T-helper 1 cell treated with Interleukin-12 subunit alpha and Interleukin-12 subunit beta and Interleukin-4 antibody, amounts not matched to agents 30 ng/mL and 1 ng/mL, for 36 hours (primary cell): ENCODE results near the gene DVL1. TPM values are rescaled to one million over a fixed set of nuclear protein-coding genes. Genes with fewer than 3 reads are reported as not detected.

Experiments
- intact Hi-C: fragments of 100-400 bp; cut with micrococcal nuclease; formaldehyde crosslinking; loops from one replicate; pipeline ENCODE4 v1.15.1; 2024
- total RNA-seq: library from RNA; stranded (reverse); gene quantifications from 2 replicates; pipeline ENCODE4 v1.2.3, GENCODE V29; 2022

The DVL1 gene
- total RNA-seq, 1 donor from 2014 or later = 43.8 TPM

GRCh38 chr1:1356796-1357401 lies 7.7 kb upstream of the DVL1 start:
- intact Hi-C loops = no loop called here

- intact Hi-C loops = no loop called here
Observed at GRCh38 chr1:1356166-1356795, 7.1 kb upstream of the DVL1 start.

DNA sequence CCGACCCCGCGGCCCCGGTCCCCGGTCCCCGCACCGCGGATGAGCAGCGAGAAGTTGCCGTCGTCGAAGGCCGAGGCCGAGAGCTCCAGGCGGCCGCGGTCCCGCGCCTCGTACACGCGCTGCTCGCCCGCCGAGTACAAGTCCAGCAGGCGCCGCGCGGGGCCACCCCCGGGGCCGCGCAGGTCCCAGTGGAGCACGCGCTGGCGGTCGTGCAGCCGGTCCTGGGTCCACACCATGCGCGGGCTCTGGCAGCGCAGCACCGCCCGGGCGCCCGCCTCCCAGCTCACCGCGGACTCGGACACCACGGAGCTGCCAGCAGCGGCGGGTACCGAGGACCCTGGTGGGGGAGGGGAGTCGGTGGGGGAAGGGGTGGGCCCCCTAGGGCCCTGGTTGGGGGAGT lies 6.2 kb upstream of the DVL1 start:
- intact Hi-C loops = no loop called here

DNA sequence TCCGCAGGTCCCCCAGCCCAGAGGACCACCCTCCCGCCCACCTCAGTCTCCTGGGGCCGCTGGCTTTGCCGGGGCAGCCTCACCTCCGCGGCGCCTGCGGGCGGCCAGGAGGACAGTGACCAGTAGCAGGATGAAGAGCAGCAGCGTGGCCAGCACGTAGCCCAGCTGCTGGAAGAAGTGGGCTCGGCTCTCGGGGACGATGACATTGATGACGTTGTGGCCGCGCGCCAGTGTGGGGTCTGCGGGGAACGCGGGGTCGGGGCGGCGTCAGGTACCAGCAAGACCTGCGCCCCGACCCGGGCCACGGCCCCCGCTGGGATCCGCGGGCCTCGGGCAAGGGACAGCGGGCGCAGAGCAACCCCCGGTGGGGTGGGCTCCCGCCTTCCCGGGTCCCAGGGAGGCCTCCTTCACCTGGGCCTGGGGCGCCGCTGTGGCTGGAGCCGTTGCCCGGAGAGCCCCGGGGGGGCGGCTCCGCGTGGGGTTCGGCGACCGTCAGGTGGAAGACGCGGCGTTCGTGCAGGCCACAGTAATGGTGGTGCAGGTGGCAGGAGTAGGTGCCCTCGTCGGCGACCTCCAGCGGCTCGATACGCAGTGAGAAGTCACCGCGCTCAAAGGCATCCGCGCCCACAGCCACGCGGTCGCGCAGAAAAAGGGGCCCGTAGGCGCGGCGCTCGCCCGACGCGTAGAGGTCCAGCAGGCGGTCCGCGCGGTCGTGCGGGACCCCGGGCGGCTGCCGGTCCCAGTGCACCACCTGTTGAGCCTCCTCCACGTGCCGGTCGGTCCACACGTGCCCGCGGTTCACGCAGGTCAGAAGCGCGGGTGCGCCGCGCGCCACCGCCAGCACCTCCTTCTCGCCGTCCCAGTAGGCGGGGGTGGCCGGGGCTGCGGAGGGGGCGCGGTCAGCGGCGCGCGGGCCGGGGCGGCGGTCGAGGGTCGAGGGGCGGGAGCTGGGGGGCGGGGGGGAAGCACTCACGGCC lies 5.3 kb upstream of the DVL1 start:
- intact Hi-C loops = no loop called here

- intact Hi-C loops = no loop called here
Observed at GRCh38 chr1:1353389-1354151, 4.4 kb upstream of the DVL1 start.

DNA sequence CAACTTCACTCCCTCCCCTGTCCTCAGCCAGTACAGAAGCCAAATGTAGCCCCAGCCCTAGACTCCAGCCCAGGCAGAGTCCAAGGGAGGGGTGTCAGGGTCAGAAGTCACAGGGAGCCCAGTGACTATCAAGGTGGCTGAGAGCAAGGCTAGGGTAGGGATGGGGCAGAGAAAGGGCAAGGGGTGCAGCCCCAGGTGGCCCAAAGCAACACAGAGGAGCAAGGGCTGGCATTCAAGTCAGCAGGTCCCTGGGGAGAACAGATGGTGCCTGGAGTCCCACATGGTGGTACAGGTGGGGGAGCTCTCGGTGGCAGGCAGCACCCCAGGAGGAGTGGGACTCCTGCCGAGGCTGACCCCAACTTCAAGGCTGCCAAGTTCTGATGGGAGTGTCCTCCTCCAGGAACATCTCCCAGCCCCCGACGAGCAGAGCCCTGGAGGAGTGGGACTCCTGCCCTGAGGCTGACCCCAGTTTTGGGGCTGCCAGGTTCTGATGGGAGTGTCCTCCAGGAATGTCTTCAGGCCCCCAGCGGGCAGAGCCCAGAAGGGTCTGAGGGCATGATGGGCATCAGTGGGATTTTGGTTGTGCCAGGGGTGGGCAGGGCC lies 3.7 kb upstream of the DVL1 start:
- intact Hi-C loops = no loop called here

DNA sequence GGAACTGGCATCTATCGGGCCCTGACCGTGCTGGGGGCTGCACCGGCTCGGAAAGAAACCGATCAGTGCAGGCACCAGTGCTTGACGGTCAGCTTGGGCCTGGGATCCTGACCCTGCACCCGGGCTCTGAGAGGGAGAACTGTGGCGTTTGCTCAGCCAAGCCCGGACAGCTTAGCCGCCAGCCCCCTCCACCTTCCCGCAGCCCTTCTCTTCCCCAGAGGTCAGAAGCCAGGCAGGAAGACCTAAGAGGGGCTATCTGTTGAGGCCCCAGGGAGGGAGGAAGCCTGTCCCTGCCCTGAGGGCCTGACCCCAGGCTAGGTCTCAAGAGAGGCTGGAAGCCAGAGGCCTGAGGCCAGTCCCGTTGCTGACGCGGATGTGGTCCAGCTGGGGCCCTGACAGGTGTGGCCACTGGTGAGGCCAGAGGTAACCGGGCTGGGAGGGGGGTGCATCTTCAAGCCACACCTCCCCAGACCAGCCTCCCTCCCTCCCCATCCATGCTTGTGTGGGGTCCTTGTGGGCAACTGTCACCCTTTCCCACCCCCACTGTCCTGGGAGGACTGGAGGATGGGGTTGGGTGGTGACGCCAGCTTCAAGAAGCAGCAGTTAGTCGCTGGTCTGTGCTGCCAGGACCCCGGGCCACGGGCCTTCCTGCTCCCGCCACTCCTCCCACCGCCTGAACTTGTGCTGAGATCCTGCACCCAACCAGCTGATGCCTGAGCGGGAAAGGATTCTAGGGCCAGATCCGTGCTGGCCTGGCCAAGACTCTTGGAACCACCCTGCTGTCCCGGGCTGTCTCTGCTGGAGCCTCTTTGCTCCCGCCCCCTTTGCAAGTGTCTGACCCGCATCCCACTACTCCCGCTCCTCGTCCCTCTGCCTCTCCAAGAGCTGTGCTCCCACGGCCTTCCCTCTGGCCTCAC lies 2.6 kb upstream of the DVL1 start:
- intact Hi-C loops = no loop called here

DNA sequence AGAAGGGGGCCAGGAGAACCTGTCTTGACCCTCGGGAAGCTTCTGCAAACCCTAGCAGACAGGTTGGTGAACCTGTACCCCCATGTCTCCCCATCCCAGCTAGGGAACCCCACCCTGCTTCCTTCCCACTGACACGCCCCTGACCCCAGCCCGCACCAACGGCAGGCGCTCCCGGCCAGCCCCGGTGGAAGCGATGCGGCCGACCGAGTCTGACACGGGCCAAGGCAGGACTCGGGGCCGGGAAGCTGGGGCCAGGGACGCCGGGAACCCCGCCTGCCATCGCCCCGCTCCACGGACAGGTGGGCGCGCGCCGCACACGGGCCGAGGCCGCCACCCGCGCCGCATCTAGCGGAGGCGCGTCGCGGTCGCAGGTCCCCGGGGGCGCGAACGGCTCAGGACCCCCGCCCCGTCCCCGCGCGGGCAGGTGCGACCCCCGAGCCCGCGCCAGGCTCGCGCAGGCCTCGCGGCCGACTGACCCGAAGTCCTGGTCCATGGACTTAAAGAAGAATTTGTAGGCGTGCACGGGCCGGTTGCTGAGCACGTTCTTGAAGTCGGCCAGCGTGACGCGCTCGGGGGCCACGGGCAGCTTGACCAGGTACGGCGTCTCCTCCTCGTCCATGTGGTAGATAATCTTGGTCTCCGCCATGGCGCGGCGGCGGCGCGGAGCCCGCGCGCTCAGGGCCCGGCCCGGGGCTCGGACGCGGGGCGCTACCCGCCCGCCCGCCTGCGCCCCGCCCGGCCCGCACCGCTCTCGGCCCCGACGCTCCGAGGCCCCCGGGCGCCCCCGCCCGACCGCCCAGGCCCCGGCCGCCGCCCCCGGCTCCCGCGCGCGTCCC lies 580 bp downstream of the DVL1 start:
- intact Hi-C loops = loop anchor here (1.0 to 2.0 kb wide), 4 partner anchors 24 to 335 kb away; partner anchors contain the start of genes AURKAIP1, CPTP, INTS11 and ISG15

GRCh38 chr1:1347663-1348419 lies 1.4 kb downstream of the DVL1 start:
- intact Hi-C loops = loop anchor here (2.0 kb wide), 1 partner anchor 23 kb away; the partner anchor contains the start of genes CPTP and INTS11

GRCh38 chr1:1347026-1347595 lies 2.1 kb downstream of the DVL1 start:
- intact Hi-C loops = no loop called here

- intact Hi-C loops = no loop called here
Observed at GRCh38 chr1:1346501-1346890, 2.7 kb downstream of the DVL1 start.

DNA sequence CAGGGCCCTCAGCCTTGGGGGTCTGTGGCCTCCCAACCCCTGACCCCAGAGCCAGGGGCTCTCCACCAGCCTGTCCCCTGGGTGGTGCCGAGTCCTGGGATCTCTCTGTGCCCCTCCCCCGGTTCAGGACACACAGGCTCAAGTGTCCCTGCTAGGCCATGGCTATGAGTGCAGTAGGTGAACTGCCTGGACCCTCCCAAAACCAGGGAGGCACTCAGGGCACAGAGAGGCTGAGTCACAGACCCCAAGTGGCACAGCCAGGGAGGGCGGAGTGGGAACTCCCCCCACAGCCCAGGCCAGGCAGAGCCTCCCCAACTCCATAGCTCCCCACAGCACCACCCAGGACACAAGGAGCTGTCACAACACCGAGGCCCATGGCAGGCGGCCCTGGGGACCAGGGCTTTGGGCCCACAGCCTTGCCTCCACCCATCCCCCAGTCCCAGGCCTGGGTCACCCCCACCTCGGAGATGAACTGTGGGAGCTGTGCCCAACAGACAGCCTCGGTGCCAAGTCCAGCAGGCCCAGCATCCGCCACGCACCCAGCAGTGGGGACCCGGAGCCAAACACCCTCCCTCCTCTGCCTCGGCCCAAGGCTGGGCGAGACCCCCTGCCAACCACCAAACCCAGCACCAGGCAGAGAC lies 3.2 kb downstream of the DVL1 start:
- intact Hi-C loops = no loop called here

DNA sequence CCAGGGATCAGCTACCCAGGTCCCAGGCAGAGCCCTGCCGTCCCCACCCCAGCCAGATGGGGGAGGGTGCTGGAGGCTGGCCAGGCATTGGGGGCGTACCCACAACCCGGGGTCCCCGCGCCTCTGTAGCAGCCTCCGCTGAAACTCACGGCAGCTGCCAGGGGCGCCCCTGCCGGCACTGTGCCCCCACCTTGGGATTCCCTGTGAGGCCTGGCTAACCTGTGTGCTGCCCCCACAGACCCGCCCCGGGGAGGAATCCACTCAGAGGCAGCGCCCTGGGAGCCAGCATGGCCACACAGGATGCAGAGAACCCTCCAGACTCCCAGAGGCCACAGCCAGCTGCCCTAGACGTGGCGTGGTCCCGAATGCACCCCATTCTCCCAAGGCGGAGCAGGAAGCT lies 3.8 kb downstream of the DVL1 start:
- intact Hi-C loops = no loop called here

DNA sequence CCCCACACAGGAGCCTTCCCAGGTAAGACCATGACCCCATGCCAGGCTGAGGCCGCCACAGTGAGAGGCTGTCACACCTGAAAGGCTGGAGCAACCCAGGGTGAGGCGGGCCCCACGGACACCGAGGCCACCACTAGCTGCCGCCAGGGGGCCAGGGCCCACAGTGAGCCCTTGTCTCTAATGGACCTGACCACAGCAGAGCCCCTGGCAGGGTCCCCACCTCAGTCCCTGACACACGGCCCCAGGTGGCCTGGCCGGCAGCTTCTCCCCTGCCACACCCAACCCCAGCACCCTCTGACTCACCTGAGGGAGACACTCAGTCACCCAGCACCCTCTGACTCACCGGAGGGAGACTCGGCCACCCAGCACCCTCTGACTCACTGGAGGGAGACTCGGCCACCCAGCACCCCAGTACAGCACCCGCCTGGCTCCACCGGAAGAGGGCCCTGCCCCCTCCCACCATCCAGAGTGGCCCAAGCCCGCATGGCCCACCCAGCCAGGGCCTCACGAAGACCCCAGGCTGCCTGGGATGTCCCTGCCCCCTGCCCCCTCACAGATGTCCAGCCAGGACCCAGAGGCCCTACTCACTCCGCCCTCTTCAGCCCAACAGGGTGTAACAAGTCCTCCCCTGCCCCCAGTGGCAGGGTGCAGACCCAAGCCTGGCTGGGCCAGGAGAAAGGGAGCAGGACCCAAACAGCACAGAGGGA lies 4.4 kb downstream of the DVL1 start:
- intact Hi-C loops = no loop called here

DNA sequence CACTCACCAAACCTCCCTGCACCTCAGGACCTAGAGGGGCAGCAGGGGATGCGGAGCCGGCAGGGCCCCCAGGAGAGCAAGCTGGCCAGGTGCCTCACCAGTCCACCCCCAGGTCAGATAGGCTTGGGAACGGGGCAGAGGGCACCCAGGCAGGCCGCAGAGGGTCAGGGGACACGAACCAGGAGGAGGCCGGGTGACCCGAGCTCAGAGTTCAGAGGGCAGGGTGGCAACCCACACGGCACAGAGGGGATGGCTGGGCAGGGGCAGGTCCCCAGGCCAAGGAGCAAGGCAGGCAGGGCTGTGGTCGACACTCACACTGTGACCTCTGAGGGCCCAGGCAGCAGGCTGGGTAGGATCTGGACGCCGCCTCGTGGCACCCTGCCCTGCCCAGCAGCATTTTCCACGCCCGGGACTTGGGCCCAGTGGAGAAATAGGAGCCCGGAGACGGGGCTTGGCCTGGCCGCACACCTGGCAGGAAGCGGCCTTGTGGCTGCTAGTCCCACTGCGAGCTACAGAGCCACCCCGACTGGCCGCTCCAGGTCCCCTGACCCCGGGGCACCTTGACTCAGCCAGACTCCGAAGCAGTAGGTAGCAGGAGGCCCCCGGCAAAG lies 5.3 kb downstream of the DVL1 start:
- intact Hi-C loops = no loop called here

DNA sequence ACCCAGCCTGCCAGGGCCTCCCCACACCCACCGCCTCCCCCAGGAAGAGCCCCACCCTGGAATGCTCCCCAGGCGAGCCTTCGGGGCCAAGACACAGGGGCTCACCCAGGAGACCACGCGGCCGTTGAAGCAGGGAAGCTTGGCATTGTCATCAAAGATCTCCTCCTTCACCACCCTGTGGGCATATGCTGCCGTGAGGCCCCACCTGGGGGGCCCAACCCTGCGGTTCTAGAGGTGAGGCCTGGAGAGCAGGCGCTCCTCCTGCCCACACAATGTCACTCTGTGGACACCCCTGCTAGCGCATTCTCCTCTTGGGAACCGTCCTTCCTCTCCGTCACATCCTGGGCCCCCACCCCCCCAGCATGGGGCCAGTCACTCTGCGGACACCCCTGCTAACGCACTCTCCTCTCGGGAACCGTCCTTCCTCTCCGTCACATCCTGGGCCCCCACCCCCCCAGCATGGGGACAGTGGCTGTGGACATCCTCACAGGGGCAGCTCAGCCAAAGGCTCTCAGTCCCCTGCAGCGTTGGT lies 6.6 kb downstream of the DVL1 start:
- intact Hi-C loops = no loop called here
